Dedifferentiated amniotic fluid mesenchymal stem cell (primary cell): ENCODE results near the gene TTC39B.

Experiments
- DNase-seq: peaks from one replicate; pipeline ENCODE4 v3.0.0-alpha.2; 2016; ENCODE audit errors: extremely low spot score

The TTC39B gene

DNA sequence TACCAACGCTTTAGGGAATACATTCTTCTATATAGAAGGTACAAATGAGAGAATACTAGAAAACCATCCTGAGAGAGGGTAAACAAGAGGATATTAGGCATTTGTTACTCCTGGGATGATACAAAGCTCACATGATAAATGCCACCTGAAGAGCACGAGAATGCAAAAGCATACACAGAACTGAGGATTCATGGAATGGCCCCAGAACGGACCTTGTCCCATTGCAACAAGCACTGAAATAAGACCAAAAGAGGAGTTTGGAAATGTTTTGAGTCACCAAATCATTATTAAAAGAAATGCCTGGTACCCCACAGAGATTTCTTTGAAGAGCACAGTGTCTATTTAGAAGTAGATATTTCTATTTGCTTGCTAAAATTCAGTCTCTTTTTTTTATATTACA lies 173.5 kb downstream of the TTC39B start:
- no peak for DNase-seq

DNA sequence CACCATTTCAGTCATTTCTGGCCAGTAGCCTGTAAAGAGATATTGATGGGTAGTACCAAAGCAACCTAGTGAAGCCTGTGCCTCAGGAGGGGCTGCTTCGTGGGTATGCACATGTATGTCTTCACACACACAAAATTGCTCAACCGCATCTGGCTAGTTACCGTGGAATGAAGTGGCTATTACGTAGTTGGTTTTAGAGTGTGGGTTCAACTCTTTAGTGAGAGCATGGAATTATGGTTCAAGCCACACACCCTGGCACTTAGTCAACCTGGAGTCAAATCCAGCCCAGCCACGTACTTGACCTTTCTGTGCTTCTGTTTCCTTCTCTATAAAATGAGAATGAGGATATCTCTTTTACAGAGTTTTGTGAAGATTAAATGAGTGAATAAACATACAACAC lies 174.9 kb downstream of the TTC39B start:
- DNase-seq: no peak

DNA sequence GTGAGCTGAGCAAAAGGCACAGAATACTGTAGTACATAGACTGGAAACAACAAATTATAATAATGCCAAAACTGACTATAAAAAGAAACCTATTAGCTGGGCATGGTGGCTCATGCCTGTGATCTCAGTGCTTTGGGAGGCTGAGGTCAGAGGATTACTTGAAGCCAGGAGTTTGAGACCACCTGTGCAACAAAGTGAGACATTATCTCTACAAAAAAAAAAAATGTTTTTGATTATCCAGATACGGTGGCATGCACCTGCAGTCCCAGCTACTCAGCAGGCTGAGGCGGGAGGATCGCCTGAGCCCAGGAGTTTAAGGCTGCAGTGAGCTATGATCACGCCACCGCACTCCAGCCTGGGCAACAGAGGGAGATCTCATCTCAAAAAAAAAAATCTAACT lies 175.9 kb downstream of the TTC39B start:
- DNase-seq: no peak

DNA sequence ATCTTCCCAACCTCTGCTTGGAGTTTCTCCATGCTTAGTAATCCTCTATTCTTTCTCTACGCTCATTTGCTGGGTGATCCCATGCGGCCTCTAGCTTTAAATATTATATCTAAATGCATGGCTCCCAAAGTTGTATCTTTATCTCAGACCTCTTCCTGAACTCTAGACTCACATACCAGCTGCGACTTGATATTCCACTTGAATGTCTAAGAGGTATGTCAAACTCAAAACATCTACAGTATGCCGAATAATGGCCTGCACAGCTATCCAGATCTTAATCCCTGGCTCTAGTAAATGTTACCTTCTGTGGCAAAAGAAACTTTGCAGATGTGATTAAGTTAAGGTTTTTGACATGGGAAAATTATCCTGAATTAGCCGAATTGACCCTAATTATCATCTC lies 179.2 kb downstream of the TTC39B start:
- DNase-seq: no peak

DNA sequence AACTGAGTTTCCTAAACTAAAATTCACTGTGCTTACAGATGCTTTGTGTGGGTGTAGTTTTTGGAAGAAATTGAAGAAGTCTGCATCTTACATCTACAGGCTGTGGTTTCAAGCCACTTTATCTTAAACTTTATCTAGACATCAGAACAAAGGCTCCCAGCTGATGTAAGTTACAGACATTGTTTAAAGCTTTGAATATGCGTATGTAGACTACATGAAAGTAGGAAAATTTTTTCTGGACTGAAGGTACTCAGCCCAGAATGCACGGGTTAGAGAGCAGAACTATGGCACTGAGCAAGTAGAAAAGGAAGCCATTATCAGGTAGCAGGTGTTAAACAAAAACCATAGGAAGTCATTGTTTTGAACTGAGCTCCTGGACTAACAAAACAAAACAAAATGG lies 185.4 kb downstream of the TTC39B start:
- DNase-seq: no peak

DNA sequence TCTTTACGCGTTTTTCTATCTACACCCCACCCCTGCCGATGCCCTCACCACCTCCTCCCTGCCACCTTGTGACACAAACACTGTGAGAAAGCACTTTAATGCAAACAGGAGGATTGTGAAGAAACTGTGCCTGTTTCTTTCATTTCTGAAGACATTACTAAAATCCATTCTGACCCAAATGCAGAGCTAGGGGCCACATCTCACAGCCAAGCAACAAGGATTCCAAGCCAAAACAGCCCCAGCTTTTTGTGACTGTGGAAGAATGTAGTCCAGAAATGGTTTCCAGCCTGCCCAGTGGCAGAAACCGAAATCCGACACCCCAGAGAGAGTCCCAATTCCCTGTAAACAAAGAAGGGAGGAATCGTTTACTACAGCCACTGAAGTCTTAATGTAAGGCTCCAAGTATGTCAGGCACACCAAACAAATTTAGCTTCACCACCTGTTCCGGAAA lies 190.9 kb downstream of the TTC39B start:
- peak; percentile 16 for DNase-seq

DNA sequence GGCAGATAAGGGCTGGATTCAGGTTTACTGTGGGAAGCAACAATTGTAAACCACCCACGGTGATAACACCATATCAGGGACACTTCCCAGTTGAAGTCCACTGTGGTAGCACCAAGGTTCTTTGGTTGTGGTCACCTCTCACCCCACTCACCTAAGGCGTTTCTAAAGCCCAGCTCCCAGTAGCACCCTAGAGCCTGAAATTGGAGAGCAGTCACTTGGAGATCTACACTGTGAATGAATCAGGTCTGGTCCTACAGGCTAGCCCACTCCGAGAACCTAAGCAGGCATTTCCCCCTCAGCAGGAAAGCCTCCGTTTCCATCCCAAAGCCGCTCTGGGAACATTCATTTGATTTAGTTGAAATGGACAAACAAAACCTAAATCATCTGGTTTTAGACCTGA lies 191.3 kb downstream of the TTC39B start:
- no peak for DNase-seq

DNA sequence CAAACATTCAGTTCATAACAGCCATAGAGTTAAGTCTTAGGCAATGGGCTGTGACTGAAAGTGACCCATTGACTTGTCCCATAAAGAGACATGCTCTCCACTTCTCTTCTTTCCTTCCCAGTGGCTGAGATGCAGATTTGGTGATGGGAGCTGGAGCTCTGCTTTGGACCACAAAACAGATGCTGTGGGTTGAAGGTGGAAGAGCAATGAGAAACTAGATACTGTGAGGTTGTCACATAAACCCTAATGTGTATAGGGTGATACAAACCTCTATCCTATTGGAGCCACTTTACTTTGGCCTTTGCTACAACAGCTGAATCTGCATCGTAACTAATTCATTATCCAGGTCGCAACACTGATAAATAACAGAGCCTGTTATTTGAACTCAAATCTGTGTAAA lies 192.0 kb downstream of the TTC39B start:
- no peak for DNase-seq
